Stimulated activated CD4-positive, alpha-beta T cell treated with anti-CD3 and anti-CD28 coated beads, Interleukin-1b, Interleukin-23, amount 100 ng/mL, for 4 hours (primary cell): ENCODE data around the gene SFXN4.
"Not testable (repeated sequence)": the region's sequence is repeated elsewhere in the genome, so short reads cannot be mapped to it uniquely, and the experiment has no call there.

Source experiments
- DNase-seq, 2 donors: peaks; one replicate each; pipeline ENCODE4 v3.0.0-alpha.2; 2020; ENCODE audit warnings: low read depth in 2 of 2

The SFXN4 gene

GRCh38 chr10:119112056-119112455, 53.5 kb downstream of the SFXN4 start:
- no peak for DNase-seq

GRCh38 chr10:119107771-119108170, 57.7 kb downstream of the SFXN4 start:
- not testable (repeated sequence) for DNase-seq

GRCh38 chr10:119107106-119107505, 58.4 kb downstream of the SFXN4 start:
- DNase-seq = not testable (repeated sequence)

- DNase-seq = not testable (repeated sequence)
These were observed 59.6 kb downstream of the SFXN4 start for GRCh38 chr10:119105899-119106298.

GRCh38 chr10:119105155-119105554, 60.4 kb downstream of the SFXN4 start:
- DNase-seq = no peak

- DNase-seq = peak in 1 of 2 donors; percentile 3
These were observed 60.9 kb downstream of the SFXN4 start for GRCh38 chr10:119104654-119105015.

GRCh38 chr10:119103903-119104653, 61.4 kb downstream of the SFXN4 start, which contains the start of gene DENND10:
TSS of gene DENND10 (plus strand) at chr10:119104113. CDS start at chr10:119104143, 30 bp downstream.
- DNase-seq = peak; percentile 72 to 79

- DNase-seq = no peak
These were observed 62.1 kb downstream of the SFXN4 start for GRCh38 chr10:119103241-119103902.

- DNase-seq = no peak
These were observed 64.0 kb downstream of the SFXN4 start for GRCh38 chr10:119101366-119102098.

- DNase-seq = no peak
These were observed 64.9 kb downstream of the SFXN4 start for GRCh38 chr10:119100434-119101238.

- DNase-seq = no peak
These were observed 66.9 kb downstream of the SFXN4 start for GRCh38 chr10:119098576-119098975.

GRCh38 chr10:119096641-119097415, 68.7 kb downstream of the SFXN4 start:
- DNase-seq = not testable (repeated sequence)

- DNase-seq = no peak
These were observed 69.9 kb downstream of the SFXN4 start for GRCh38 chr10:119095640-119096039.

GRCh38 chr10:119090968-119091367, 74.5 kb downstream of the SFXN4 start:
- DNase-seq = no peak
